Stimulated activated CD4-positive, alpha-beta T cell treated with anti-CD3 and anti-CD28 coated beads, Interleukin-15, amount 100 ng/mL, for 48 hours (primary cell): ENCODE measurements around the gene POU2F3.

Experiments used
- DNase-seq, 2 donors: peaks; one replicate each; pipeline ENCODE4 v3.0.0-alpha.2; 2020; ENCODE audit warnings: low read depth in 2 of 2

The POU2F3 gene

DNA sequence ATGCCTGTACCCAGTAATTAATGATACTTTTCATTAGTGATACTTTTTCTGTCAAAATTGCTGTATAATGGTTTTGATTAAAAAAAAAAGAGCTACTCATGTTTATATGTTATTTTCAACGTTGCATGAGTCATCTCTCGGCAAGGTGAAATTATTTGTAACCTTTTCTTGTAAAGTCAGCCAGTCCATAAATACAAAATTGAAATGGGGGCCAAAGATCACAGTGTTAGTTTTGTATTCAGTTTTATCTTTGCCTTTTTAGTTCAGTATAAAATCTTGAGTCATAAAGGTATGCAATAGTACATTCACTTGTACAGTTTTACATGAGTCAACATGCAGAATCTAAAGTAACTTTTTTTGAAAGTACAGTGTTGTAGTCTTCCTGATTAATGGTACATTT, 100.6 kb downstream of the POU2F3 start:
- no peak for DNase-seq

DNA sequence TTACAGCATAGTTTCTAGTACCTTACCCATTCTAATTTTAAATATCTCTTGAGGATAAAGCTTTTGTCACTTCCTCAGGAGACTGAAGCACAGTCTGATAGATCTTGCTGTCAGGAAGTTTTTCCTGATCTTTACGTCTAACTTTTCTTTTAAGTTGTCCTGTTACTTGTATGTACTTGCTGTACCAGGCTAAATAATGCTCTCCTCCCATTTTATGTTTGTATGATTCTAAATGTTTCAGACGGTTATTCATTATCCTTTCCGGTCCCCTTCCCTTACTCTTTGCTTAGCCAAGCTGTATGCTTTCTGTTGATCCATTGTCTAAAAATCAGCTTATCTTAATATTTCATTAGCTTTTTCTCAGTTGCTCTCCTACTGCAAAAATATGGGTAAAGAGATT, 102.3 kb downstream of the POU2F3 start:
- DNase-seq: no peak

DNA sequence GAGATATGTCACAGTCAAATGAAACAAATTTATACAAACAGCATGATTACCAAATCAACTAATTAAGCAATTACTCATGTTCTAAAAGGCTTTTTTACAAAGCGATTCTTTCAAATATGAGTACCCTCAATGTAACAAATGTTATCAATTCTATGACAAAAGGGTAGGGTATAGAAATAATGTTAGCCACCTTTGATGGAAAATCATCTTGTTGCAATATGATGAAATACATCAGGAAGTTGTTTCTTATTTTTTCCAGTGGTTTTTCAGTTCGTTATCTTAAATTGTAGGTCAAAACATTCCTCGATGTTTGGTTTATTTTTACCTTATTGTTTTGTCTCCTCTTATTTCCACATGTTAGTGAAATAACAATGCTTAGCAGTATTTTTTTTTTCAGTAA, 102.7 kb downstream of the POU2F3 start:
- DNase-seq: no peak

DNA sequence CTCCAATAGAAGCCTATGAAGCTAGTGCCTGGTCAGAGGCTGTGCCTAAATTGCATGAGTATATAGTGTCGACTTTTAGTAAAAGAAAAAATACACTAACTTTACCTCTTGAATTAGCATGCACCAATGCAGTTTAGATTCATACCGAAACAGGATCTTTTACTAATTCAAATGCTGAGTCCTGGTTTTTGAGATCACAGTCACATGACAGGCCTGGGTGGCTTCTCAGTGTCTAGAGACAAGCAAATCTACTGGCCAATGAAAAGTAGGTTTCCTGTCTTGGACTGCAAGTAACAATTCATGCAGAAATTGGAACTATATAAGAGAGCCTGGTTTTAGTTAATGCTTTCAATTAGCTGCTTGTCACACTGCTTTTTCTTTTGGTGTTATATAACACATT, 103.5 kb downstream of the POU2F3 start:
- DNase-seq: no peak

DNA sequence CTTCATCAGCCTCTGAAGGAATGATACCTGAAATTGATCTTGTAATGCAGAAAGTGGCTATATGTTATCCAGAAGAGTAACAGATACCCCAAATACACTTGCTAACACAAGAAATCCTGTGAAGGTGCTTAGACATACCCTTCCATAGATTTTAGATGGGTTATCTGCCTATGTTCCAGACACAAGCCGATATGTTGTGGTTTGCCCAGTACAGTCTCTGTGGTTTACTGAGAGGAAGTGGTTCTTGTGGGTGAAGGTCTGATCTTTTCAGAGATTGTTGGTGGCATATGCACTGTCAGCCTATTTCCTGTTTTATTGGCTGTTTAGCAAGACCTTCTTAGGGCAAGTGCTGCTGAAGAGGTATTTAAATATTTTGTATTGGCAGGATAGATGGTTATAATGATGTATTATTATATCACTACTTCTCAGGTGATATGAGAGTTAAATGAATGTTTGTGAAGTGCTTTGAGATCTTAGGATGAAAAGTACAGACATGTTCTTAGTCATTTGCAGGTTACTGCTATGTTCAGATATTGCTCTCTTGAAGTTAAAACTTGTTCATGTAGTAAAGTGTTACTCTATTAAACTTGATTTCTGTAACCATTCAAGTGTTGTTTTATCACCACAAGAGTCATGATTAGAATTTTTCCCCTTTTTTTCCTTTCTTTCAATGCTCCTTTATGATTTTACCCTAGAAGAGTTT, 104.5 kb downstream of the POU2F3 start:
- DNase-seq: peak in 1 of 2 donors; percentile 22

DNA sequence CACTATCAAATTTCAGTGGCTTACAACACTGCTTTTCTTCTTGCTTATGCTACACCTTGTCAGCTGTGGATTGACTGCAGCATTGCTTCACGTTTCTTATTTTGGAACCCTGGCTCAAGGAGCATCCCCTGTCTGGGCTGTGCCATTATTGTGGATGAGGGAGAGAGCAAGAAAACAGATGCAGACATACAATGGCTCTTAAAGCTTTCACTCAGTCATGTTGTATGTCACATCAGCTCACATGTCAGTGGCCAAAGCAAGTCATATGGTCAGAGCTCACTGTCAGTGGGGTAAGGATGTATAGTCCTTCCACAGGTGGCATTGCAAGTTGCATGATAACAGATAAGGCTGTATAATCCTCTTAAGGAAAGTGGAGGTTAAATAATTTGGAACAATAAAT, 106.3 kb downstream of the POU2F3 start:
- no peak for DNase-seq

DNA sequence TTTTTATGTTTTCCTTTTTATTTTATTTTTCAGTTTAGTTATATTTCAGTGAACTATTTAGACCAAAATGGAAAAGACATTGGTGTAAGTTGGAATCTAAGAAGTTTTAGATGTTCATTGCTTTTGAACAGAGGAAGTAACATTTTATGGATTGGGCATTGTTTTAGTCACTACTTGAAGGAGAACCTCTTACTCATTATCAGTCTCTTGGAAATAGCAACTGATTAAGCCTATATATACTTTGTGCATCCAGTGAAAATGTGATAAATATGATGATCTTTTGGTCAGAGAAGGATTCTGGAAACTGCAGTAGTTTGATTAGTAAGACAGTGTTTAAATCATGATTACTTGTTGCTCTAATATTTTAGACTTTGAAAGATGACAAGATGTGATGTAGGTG, 110.7 kb downstream of the POU2F3 start:
- no peak for DNase-seq

DNA sequence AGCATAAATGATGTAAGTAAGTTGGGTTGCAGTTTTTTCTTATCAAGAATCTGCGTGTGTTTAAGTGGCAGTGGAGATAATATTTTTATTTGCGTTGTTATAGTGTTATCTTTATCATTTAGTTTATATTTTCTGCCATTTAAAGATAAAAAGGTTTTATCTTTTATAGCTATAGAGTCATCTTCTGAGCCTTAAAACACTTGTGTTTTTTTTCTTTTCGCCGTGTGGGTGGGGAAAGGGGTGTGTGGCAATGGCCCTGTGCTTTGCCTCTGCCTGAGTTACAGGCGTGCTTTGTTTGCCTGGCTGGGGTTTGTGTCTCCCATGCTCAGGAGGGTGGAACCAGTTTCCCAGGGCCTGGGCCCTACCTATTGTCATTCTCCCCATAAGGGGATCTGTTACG, 112.5 kb downstream of the POU2F3 start:
- DNase-seq: no peak

DNA sequence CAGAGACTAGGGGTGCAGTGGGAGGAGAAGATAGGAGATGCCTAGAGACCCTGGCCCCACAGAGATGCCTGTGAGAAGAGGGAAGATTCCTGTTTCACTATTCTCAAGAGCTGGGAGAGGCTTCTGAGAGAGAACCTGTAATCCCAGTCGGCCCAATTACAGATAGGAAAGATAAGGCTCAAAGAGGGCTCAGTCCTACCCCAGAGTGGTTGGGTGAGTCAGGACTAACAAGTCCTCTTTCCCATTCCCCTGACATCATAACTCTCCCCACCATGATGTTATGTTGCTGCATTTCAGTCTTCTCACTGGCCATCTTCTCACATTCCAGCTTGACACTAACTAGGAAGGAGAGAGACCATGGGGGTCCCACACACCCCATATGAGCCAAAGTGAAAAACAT, 114.1 kb downstream of the POU2F3 start:
- no peak for DNase-seq

DNA sequence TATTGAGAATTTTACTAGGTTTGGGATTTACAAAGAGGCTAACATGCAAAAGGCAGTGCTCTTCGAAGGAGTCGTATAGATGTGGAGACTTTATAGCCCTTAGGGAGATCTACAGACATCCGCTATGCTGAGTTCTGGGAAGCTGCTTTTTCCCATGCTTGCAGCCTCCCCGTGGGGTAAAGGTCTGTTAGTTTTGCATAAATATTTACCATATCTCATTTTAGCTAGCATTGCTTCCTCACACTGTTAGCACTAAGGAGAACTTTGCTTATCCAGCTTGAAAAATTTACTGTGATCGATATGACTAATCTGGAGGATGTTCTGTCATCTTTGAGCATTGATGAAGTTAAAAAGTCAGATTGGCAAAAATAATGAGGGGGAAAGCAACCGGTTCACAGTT, 114.8 kb downstream of the POU2F3 start:
- no peak for DNase-seq

DNA sequence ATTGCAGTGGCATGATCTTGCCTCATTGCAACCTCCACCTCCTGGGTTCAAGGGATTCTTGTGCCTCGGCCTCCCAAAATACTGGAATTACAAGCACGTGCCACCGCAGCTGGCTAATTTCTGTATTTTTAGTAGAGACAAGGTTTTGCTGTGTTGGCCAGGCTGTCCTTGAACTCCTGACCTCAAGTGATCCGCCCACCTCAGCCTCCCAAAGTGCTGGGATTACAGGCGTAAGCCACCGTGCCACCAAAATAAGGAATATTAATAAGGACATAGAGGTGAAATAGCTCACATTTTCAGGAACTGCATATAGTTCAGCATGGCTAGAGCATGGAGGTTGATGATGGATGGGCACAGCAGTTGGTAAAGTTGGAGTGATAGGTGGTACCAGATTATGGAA, 117.7 kb downstream of the POU2F3 start:
- no peak for DNase-seq

DNA sequence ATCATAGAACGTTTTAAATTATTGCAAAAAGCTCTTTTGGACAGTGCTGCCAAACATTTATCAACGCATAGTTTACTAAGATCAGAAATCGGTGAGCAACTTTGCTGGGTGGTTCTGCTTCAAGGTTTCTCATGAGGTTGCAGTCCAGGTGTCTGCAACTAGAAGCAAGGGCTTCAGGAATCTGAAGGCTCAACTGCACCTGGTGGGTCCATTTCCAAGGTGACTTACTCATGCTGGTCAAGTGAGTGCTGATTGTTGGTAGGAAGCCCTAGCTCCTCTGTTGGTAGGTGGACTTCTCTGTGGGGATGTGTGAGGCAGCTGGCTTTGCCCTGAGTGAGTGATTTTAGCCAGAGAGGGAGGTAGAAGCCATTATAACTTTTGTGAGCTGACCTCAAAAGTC, 118.8 kb downstream of the POU2F3 start:
- no peak for DNase-seq

DNA sequence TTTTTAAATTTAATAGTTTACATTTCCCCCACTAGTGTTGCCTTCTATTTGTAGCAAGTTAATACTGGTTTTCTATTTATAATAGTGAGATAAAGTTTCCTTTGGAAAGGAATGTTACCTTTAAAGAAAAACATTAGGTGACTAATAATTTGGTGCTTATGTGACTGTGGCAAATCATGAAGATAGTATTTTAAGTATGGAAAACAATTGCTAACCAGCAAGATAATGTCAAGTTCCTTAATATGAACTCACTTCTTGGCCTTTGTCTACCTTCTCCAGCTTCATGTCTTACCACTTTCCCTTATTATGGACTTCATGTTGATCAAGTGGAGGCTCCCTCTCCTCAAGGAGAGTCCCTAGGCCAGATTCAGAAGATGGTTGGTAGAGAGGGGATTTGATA, 123.5 kb downstream of the POU2F3 start:
- no peak for DNase-seq

DNA sequence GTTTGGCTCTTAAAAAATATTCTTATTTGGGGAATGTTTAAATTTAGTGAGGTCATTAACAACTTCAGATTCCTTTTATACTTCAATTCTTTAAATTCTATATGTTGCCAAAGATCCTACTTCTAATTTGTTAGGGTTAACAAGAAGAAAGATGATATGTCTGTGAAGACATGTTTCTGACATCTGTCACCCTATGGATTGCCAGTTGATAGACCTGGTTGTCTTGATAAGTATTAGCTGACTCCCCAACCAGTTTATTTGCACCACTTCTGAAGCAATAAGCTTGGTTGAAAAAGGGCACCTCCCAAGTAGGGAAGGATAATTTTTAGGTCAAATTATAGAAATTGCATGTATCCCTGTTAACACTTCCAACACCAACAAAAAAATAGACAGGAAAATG, 125.6 kb downstream of the POU2F3 start:
- no peak for DNase-seq
